GM18517 (cell line): ENCODE results near the gene TAX1BP1.
"Not testable (repeated sequence)": the region's sequence is repeated elsewhere in the genome, so short reads cannot be mapped to it uniquely, and the experiment has no call there.

Experiments used
- ATAC-seq: cut with Tn5 transposase; IDR thresholded peaks from one replicate; pipeline ENCODE4 v1.9.1; 2021; ENCODE audit warnings: mild to moderate bottlenecking, moderate library complexity; ENCODE audit not compliant: unreplicated experiment

The TAX1BP1 gene

DNA sequence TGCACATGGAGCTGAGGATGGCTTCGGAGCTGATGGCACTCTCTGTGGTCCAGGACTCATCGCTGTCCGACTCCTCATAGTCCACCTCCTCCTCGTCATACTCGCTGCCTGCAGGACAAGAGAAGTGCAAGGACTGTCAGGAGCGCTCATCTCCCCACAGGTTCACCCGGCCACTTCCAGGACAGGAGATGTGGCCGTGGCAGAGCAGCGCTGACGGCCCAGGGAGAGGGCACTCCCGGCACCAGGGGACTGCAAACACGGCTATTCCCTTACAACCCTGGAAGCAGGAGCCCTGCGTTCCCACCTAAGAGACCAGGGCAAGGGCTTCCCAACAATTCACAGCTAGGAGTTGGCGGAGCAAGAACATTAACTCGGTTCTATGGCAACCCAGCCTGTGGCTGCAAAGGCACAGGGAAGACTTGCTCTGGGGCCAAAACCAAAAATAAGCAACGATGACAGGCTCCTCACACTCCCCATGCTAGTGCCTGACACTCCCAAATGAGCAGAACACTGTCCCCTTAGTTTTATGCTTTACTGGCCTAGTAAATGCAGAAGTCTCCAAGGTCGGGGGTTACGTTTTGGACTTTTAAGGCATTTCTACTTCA is 100.9 kb downstream of the TAX1BP1 start:
- ATAC-seq, result no peak

DNA sequence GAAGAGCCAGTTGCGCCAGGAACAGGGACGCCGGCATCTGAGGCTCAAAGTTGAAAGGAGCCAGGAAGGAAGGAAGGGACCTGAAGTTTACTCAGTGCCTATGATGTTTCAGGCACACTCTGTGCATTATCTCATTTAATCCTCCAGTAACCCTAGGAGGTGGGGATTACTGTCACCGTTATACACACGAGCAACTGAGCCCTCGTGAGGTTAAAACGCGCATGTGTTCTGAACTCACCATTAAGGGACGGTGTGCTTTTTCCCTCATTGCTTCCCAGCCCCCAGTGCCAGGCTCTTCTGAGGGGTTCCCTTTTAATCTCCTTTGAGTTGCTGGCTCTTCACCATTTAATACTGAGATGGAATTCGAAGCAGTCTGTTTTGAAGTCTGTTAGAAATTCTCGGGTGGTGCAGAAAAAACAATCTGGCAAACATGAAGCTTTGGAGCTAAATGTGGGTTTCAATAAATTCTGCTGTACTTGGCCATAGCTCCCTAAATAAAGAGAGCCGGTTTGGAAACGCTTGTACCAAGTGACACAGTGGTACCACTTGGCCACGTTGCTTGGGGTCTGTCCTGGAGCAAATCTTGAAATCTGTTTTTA is 102.2 kb downstream of the TAX1BP1 start:
- no peak for ATAC-seq

DNA sequence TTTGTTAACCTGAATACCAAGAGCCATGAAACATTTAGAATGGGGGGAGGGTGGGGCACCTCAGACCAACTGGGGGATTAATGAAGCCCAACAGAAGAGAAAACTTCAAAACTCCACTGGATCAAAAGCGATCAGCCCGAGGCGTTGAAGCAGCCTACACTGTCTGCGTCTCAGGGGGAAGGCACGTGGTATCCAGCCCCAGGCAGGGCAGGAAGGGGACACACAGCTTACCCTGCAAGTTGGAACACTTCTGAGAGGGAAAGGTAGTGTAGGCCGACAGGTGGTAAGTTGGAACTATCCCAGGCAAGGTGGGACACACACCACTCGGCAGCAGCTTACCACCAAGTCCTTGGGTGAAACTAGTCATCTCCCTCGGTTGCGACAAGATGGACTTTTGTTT is 102.9 kb downstream of the TAX1BP1 start:
- ATAC-seq, result no peak

DNA sequence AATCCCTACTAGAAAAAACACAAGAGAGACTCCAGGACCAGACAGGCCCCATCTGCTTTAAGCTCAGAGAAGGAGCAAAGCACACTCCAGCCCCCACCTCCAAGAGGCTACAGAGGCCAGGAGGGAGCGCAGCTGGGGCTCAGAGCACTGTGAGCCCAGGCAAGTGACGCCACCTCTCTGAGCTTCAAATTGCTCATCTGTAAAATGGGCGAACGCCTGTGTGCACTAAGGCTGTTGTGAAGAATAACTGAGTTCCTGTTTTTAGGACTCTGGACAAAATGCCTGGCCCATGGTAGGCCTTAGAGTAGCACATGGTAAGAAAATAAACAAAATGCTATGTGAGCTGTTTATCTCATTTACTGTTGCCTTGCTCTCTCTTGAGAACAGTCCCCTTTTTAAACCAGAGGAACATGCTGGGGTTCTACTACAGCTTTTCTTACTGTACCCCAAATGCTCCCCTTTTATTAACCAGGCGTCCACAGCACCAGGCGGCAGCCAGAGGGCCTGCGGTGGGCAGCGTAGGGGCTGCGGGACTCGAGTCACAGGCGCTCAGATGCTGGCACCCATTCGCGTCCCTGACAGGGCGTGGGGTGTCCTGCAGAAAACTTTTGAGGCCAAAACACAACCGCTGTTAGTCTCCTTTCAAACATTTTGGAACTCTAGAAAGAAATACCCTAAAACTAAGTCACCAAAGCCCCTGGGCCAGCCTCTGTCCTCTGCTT is 103.8 kb downstream of the TAX1BP1 start:
- no peak for ATAC-seq

DNA sequence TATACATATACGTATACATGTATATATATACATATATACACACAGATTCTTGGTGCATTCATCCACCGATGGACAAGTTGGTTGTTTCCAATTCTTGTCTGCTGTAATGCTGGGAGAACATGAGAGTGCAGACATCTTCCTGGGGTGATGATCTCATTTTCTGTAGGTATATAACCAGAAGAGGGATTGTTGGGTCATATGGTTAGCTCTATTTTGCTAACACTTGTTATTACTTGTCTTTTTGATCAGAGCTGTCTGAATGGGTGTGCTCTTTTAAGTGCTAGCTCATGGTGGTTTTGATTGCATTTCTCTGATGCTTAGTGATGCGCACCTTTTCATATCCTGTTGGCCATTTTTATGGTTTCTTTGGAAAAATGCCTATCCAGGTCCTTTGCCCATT is 106.4 kb downstream of the TAX1BP1 start:
- ATAC-seq, result no peak

DNA sequence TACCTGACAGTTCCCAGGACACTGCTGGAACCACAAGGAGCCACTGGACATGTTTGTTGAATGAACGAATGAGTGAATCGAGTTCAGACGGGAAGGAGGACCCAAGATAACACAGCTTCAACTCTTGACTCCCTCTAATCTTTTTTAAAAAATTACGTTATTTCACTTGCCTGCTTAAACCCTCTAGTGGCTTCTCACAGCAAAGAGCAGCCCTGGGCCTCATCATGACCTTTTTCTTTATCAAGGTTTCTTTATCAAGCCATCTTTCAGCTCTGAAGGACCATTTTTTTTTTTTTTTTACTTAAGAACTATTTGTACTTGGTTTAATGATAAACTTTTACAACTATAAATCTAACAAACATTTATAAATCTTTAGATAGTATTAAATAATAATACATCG is 110.6 kb downstream of the TAX1BP1 start:
- ATAC-seq, result no peak

DNA sequence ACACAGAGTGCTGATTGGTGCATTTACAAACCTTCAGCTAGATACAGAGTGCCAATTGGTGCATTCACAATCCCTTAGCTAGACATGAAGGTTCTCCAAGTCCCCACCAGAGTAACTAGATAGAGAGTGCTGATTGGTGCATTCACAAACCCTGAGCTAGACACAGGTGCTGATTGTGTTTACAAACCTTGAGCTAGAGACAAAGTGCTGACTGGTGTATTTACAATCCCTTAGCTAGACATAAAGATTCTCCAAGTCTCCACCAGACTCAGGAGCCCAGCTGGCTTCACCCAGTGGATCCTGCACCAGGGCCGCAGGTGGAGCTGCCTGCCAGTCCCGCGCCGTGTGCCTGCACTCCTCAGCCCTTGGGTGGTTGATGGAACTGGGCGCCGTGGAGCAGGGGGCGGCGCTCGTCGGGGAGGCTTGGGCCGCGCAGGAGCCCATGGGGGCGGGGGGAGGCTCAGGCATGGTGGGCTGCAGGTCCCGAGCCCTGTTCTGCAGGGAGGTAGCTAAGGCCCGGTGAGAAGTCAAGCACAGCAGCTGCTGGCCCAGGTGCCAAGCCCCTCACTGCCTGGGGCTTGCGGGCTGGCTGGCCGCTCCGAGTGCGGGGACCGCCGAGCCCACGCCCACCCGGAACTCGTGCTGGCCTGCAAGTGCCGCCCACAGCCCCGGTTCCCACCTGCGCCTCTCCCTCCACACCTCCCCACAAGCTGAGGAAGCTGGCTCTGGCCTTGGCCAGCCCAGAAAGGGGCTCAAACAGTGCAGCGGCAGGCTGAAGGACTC is 116.9 kb downstream of the TAX1BP1 start:
- not testable (repeated sequence) for ATAC-seq

DNA sequence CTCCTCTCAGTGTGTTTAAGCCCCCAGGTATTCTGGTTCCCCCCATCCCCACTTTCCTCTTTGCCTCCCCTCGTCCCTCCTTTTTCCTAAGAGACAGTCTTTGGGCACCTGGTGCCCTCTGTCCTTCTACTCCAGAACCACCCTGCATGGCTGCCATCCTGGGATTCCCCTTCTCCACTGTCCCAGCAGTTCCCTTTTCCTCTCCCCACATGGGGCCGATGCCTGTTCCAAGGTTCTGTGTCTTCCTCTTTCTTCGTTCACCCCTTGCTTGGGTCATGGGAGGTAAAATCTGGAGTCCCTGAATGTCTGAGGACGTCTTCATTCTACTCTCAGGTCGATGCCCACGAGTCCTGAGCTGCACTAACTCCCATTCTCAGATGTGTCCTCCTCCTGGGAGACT is 120.8 kb downstream of the TAX1BP1 start:
- ATAC-seq, result no peak

DNA sequence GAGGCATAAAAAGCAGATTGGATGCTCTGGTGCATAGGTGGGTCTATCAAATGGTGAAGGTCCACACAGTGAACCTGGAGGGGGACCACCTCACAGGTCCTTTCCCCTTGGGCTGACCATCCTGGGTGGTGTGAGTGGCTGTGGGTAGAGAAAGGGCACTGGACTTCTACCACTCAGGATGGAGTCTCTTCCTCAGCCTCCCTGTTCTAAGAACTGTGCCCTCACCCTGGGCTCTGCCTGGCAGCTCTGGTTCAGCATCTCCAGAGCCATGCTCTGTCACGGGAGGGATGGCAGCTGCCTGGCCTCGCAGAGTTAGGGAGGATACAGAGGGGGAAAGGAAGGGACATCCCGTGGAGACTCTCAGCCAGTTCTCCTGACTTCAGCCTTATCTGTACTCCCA is 121.8 kb downstream of the TAX1BP1 start:
- ATAC-seq, result no peak

DNA sequence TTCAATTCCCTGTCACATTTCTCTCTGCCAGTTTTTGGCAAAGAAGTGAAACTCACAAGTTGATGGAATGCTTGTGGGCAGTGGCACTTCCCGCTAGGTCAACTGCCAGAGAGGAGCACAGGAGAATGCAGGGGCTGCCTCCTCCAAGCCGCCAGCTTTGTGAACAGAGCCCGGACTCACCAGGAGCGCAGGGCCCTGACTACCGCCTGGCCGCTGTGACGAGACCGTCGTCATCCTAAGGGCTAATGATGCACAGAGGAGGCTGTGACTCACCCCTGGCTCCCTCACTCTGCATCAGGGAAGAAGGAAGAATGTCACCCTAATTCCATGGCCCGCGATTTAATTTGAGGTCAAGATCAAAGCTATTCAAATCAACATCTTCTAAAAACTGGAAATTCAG is 123.9 kb downstream of the TAX1BP1 start:
- ATAC-seq, result no peak

DNA sequence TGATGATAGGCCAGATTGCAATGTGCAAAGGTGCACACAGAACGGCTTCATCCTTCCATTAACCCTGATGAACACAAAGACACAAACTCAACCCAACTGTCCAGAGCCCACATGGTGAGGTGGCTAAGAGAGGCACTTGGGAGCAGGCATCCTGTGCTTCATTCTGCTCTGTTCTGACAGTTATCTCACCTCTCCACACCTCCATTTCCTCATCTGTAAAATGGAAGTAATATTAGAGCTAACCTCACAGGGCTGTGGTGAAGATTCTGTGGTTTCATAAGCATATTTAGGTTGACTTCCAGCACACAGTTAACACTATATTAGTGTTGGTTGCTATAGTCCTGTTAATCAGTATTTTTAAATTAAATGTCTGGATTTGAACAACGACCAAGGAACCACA is 126.3 kb downstream of the TAX1BP1 start:
- ATAC-seq, result no peak

DNA sequence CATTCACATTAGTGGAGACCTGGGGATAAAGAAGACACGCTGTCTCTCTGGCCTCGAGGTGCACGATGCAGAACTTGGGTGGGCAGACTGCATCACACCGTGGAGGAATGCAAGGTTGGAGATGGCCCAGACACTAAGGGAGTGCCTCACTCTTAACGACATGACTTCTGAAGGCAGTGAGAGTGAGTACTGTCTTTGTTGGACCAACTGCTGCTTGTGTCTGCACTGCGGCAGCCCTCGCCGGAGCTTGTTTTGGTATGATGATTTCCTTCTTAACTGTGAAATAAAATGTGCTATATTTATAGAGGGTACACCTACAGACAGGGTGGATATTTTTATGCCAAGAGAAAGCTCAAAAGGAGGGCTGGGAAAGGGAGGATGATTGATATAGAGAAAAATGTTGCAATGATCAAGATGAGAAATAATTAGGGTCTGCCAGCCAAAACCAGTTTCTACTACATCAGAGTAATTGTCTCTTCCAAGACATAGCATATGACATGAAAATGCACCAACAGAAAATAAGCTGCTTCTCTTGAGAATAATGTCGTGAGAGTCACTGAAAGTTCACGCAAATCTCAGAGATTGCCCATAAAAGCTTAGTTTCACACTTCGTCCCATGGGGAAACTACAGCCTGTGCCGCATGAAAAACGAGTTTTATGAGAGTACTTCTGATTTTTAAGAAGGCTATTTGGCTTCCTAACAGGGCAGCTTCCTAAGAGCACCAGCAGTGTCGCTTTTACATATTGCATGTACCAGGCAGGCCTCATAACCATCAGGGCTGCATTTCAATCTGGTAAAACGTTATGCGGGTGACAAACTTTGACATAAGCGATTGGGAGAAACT is 127.1 kb downstream of the TAX1BP1 start:
- ATAC-seq, result no peak

DNA sequence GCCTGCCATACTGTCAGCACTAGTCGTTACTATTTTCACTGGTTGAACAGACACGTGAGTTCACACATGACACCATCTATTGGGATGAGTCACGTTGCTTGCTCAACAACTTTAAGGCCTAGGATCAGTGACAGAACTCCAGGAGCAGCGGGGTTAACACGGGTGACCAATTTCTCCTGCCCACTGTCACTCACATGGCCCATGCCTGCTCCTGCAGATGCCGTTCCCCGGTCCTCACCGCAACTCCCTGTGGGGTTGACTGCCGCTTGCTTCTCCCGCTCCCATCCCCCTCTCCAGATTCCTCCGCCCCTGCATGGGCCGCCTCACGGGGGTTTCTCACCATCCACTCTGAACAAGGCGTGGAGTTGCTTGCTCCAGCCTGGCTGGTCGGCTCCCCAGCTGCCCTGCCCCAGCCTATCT is 128.2 kb downstream of the TAX1BP1 start:
- ATAC-seq, result no peak

DNA sequence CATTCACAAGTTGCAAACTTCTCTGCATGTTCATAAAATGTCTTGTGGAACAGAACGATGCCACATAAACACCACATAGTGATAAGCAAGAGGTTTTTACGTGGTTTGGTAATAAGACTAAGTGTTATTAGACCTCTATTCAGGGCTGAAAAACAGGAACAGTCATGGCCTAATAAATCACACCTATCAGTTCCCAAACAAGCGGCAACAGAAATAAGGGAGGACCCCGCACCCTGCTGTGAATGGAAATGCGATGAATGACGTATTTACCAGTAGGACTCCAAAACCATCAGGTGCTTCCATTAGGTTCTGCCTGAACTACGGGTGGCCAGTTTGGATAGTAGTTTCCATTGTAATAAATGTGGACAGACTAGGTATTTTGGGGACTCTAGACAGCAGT is 129.1 kb downstream of the TAX1BP1 start:
- no peak for ATAC-seq

DNA sequence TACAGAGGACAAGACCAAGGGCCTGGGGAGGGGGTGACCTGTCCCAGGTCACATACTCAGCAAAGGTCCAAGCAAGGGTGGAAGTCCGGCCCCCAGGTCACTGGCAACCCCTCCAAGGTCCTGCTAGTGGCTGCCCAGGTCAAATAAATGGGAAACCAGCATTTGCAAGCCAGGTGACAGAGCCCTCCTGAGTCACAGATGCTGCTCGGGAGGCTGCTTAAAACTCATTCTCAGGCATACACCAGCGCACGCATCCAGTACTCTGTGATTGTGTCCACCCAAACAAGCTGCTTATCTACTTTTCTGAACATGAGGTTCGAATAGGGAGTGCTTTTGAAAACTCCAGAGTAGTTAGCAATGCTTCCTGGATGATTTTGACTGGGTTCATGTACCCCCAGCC is 130.6 kb downstream of the TAX1BP1 start:
- no peak for ATAC-seq

DNA sequence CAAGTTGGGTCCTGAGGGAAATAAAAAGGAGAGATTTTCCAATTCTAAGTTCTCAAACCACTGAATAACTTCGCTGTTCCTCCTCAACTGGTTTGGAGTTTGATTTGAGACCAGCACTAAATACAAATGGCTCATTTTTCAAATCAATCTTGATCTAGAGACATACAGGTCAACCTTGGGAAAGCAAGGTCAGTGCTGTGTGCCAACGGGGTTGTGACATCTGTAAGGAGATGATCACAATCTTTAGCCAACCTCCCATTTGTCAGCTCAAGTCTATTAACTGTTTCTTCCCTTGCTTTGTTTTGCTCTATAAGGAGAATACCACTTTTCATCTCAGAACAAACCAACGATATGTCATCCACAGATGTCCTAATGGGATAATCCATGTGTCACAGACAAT is 131.1 kb downstream of the TAX1BP1 start:
- no peak for ATAC-seq

DNA sequence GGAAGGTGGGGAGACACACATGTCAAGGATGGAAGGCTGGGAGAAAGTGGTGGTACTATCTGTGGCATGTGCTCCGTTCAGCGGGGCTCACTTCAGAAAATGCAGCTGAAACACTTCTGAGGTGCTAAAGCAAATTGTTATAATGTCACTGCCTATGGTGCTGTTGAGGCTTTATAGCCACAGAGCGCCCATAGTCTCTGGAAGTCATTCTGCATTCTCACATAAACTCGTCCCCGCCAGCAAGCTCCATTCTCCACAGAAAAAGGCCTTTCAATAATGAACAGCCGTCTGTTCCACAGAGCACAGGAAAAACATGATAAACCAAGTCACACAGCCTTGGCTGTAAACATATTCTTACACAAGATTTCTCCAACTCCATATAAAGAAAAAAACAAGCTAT is 131.9 kb downstream of the TAX1BP1 start:
- ATAC-seq, result no peak

DNA sequence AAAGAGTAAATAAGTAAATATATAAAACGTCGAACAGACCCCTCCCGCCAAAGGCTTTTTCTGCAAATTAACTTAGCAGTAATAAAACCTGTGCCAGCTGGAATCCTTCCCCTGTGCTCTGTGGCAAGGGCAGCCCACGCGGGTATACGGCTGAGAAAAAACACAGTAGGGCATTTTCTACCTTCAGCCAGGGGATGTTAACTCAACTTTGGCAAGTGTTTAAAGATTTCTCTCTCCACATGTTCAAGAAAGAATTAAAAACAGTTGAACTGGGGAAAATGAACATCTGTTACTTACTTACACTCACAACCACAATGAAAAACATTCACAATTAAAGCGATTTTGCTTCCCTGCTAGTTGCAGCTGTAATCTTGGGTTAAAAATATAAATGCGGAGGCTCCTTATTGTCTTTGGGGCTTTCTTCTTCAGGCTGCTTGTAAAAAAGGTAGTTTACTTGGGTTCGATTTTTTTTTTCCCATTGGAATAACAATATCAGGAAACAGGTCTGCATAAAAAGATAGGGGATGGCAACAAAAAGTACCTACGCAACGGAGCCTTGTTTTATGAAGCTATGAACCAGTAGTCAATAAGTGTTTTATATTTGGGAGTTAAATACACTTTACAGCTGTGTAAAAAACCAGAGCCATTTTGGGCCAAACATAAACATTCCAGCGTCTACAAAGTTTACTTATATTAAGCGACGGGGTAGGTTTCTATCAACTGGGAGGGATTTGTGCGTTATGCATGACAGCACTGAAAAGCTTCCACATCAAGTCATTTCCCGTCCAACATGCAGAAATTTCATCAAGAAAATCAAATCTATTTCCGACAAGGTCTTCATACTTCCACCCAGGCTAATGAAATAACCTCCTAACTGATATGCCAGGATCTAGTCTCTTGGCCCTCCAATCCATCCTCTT is 132.7 kb downstream of the TAX1BP1 start:
- no peak for ATAC-seq
